WTC11 (cell line): ENCODE measurements around the gene TBC1D20. TPM values are rescaled to one million over a fixed set of nuclear protein-coding genes. Genes with fewer than 3 reads are reported as not detected.

Experiments used
- ATAC-seq: fragments of 200-7000 bp; cut with Tn5 transposase; 2 replicates; pipeline ENCODE4 v1.10.0; 2021; ENCODE audit warnings: mild to moderate bottlenecking, moderate library complexity
- CTCF ChIA-PET: fragments of 300-600 bp; sonication (Branson Sonifier 250); formaldehyde crosslinking; loops from one replicate; lab custom pipeline; 2021; ENCODE audit warnings: antibody characterized with exemption; lab: Charles Lee
- POLR2A ChIA-PET: fragments of 350-600 bp; sonication (Branson Sonifier 250); formaldehyde crosslinking; loops from one replicate; lab custom pipeline; 2021; ENCODE audit warnings: antibody characterized with exemption; lab: Charles Lee
- DNase-seq: peaks from one replicate; pipeline ENCODE4 v3.0.0; 2021; ENCODE audit warnings: low spot score
- H3K27ac Mint-ChIP-seq: 2 replicates; pipeline ENCODE4 v1.8.0; 2021; ENCODE audit warnings: mixed read lengths
- H3K27me3 Mint-ChIP-seq: 2 replicates; pipeline ENCODE4 v1.8.0; 2021; ENCODE audit warnings: low read depth, mild to moderate bottlenecking, moderate library complexity, mixed read lengths
- H3K36me3 Mint-ChIP-seq: 2 replicates; pipeline ENCODE4 v1.8.0; 2021; ENCODE audit warnings: mixed read lengths
- H3K4me1 Mint-ChIP-seq: 2 replicates; pipeline ENCODE4 v1.8.0; 2022; ENCODE audit warnings: mixed read lengths
- H3K4me3 Mint-ChIP-seq: 2 replicates; pipeline ENCODE4 v1.8.0; 2021; ENCODE audit warnings: mild to moderate bottlenecking, moderate library complexity, mixed read lengths
- H3K9me3 Mint-ChIP-seq: 2 replicates; pipeline ENCODE4 v1.8.0; 2021; ENCODE audit warnings: mixed read lengths
- CDX4 ChIP-seq: fragments of 250-450 bp; sonication (Bioruptor Pico); IDR thresholded peaks from 2 replicates; pipeline ENCODE4 v1.9.0; 2021; ENCODE audit warnings: moderate library complexity, mild to moderate bottlenecking, inconsistent platforms, borderline replicate concordance
- GRHL2 ChIP-seq: fragments of 250-450 bp; sonication (Bioruptor Pico); IDR thresholded peaks from 2 replicates; pipeline ENCODE4 v1.8.0; 2022; ENCODE audit warnings: mild to moderate bottlenecking, moderate library complexity; ENCODE audit not compliant: insufficient replicate concordance, severe bottlenecking
- IRF2 ChIP-seq: sonication (generic); formaldehyde crosslinking; IDR thresholded peaks from 2 replicates; pipeline ENCODE4 v1.8.0; 2022; ENCODE audit warnings: low read depth, missing genetic modification reagents, borderline replicate concordance
- MXD4 ChIP-seq: fragments of 250-450 bp; sonication (Bioruptor Pico); IDR thresholded peaks from 2 replicates; pipeline ENCODE4 v1.8.0; 2021; ENCODE audit warnings: mild to moderate bottlenecking, moderate library complexity, borderline replicate concordance
- MYBL2 ChIP-seq: sonication (generic); formaldehyde crosslinking; IDR thresholded peaks from 2 replicates; pipeline ENCODE4 v1.8.1; 2023; ENCODE audit warnings: mild to moderate bottlenecking, moderate library complexity, missing genetic modification reagents
- NFATC4 ChIP-seq: fragments of 250-450 bp; sonication (Bioruptor Pico); IDR thresholded peaks from 2 replicates; pipeline ENCODE4 v1.9.0; 2021; ENCODE audit warnings: mild to moderate bottlenecking
- NR1H2 ChIP-seq: sonication (generic); formaldehyde crosslinking; IDR thresholded peaks from 2 replicates; pipeline ENCODE4 v1.9.0; 2021; ENCODE audit warnings: mild to moderate bottlenecking, moderate library complexity, missing genetic modification reagents
- TEAD4 ChIP-seq: sonication (generic); formaldehyde crosslinking; IDR thresholded peaks from 2 replicates; pipeline ENCODE4 v1.8.0; 2022; ENCODE audit warnings: mild to moderate bottlenecking, missing genetic modification reagents
- ZBTB21 ChIP-seq: sonication (generic); formaldehyde crosslinking; IDR thresholded peaks from 2 replicates; pipeline ENCODE4 v1.8.1; 2023; ENCODE audit warnings: mild to moderate bottlenecking, missing genetic modification reagents, borderline replicate concordance
- ZMAT4 ChIP-seq: fragments of 250-450 bp; sonication (Bioruptor Pico); IDR thresholded peaks from 2 replicates; pipeline ENCODE4 v1.9.0; 2021; ENCODE audit warnings: mild to moderate bottlenecking
- ZNF121 ChIP-seq: sonication (generic); formaldehyde crosslinking; IDR thresholded peaks from 2 replicates; pipeline ENCODE4 v1.8.0; 2023; ENCODE audit warnings: missing genetic modification reagents
- ZNF219 ChIP-seq: sonication (generic); formaldehyde crosslinking; IDR thresholded peaks from 2 replicates; pipeline ENCODE4 v1.8.0; 2023; ENCODE audit warnings: missing genetic modification reagents, mild to moderate bottlenecking, borderline replicate concordance
- total RNA-seq: library from RNA; stranded (reverse); gene quantifications from 3 replicates; pipeline ENCODE4 v1.2.3, GENCODE V29; 2021
- TF ChIP-seq, protein P1 (sequence below): fragments of 250-450 bp; sonication (Bioruptor Pico); IDR thresholded peaks from 2 replicates; pipeline ENCODE4 v2.1.2; 2022; ENCODE audit warnings: mild to moderate bottlenecking, moderate library complexity
- TF ChIP-seq, protein P2 (sequence below): sonication (generic); formaldehyde crosslinking; IDR thresholded peaks from 2 replicates; pipeline ENCODE4 v1.8.1; 2023; ENCODE audit warnings: mild to moderate bottlenecking, missing genetic modification reagents, borderline replicate concordance
- TF ChIP-seq, protein P3 (sequence below): sonication (generic); formaldehyde crosslinking; IDR thresholded peaks from 2 replicates; pipeline ENCODE4 v1.8.0; 2022; ENCODE audit warnings: mild to moderate bottlenecking, missing genetic modification reagents
- TF ChIP-seq, protein P4 (sequence below): sonication (generic); formaldehyde crosslinking; IDR thresholded peaks from 2 replicates; pipeline ENCODE4 v1.8.1; 2023; ENCODE audit warnings: mild to moderate bottlenecking, missing genetic modification reagents

TBC1D20 gene
- total RNA-seq, 1 experiment from 2014 or later = 14.6 TPM

DNA sequence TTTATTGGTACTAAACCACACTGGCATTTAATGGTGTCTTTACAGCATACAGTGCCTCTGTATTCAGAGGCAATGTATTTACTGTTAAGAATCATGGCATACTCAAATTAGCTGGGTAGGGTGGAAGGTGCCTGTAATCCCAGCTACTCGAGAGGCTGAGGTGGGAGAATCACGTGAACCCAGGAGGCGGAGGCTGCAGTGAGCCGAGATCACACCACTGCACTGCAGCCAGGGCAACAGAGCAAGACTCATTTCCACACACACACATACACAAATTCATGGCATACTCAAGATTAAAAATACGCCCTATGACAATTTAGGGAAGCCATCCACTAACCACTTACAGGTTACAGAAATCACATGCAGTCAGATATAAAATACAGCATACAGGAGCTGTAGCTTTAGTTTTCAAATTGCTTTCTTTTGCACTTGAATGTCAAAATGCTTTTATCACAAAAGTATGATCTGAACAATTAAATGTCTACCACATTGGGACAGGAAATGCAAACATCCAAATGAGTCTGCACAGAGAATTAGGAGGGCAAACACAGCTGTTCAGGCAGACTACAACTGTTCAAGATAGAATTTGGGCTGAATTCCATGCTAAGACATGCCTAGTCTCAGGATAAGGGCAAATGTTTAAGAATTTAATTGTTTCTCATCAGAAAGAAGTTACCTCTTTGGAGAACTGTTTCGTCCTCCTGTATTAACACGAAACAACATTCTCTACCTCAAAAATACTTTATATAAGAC lies 44.8 kb upstream of the TBC1D20 start:
- DNase-seq = no peak
- ATAC-seq = no peak
- Mint-ChIP-seq H3K4me3 (no peak overlapping the region), H3K36me3 (peaks cover 56% of the 10 kb centered on the region)
- TF ChIP-seq ZNF121 (CRISPR knock-in tag) = 0 out of 2 replicates have a peak, but pooled peaks have one; percentile 12
- TF ChIP-seq, protein P1, sequence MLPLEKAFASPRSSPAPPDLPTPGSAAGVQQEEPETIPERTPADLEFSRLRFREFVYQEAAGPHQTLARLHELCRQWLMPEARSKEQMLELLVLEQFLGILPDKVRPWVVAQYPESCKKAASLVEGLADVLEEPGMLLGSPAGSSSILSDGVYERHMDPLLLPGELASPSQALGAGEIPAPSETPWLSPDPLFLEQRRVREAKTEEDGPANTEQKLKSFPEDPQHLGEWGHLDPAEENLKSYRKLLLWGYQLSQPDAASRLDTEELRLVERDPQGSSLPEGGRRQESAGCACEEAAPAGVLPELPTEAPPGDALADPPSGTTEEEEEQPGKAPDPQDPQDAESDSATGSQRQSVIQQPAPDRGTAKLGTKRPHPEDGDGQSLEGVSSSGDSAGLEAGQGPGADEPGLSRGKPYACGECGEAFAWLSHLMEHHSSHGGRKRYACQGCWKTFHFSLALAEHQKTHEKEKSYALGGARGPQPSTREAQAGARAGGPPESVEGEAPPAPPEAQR (CRISPR knock-in tag) = no peak
- TF ChIP-seq, protein P2, sequence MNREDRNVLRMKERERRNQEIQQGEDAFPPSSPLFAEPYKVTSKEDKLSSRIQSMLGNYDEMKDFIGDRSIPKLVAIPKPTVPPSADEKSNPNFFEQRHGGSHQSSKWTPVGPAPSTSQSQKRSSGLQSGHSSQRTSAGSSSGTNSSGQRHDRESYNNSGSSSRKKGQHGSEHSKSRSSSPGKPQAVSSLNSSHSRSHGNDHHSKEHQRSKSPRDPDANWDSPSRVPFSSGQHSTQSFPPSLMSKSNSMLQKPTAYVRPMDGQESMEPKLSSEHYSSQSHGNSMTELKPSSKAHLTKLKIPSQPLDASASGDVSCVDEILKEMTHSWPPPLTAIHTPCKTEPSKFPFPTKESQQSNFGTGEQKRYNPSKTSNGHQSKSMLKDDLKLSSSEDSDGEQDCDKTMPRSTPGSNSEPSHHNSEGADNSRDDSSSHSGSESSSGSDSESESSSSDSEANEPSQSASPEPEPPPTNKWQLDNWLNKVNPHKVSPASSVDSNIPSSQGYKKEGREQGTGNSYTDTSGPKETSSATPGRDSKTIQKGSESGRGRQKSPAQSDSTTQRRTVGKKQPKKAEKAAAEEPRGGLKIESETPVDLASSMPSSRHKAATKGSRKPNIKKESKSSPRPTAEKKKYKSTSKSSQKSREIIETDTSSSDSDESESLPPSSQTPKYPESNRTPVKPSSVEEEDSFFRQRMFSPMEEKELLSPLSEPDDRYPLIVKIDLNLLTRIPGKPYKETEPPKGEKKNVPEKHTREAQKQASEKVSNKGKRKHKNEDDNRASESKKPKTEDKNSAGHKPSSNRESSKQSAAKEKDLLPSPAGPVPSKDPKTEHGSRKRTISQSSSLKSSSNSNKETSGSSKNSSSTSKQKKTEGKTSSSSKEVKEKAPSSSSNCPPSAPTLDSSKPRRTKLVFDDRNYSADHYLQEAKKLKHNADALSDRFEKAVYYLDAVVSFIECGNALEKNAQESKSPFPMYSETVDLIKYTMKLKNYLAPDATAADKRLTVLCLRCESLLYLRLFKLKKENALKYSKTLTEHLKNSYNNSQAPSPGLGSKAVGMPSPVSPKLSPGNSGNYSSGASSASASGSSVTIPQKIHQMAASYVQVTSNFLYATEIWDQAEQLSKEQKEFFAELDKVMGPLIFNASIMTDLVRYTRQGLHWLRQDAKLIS (CRISPR knock-in tag) = no peak
- TF ChIP-seq IRF2 = no peak
- TF ChIP-seq, all 79 proteins: peak for 1
- ChIA-PET POLR2A (no interaction called here), CTCF (no interaction called here)
- Mint-ChIP-seq H3K27ac (0 out of 2 replicates have a peak overlapping the region, but pooled peaks have one; percentile 4), H3K27me3 (no peaks in the 10 kb centered on the region), H3K9me3 (no peaks in the 10 kb centered on the region), H3K4me1 (no peaks in the 10 kb centered on the region)

- Mint-ChIP-seq H3K27ac (no peak overlapping the region), H3K9me3 (no peaks in the 10 kb centered on the region), H3K36me3 (peaks cover 69% of the 10 kb centered on the region), H3K4me3 (no peak overlapping the region), H3K4me1 (no peaks in the 10 kb centered on the region), H3K27me3 (no peaks in the 10 kb centered on the region)
- POLR2A ChIA-PET = no interaction called here
- no peak for DNase-seq
- TF ChIP-seq ZNF219 = no peak
- TF ChIP-seq, protein P1 (CRISPR knock-in tag) = no peak
- TF ChIP-seq GRHL2 (CRISPR knock-in tag) = no peak
- TF ChIP-seq MXD4 = no peak
- TF ChIP-seq CDX4 (CRISPR knock-in tag) = no peak
- no peak for TF ChIP-seq TEAD4 (CRISPR knock-in tag)
- TF ChIP-seq, protein P3, sequence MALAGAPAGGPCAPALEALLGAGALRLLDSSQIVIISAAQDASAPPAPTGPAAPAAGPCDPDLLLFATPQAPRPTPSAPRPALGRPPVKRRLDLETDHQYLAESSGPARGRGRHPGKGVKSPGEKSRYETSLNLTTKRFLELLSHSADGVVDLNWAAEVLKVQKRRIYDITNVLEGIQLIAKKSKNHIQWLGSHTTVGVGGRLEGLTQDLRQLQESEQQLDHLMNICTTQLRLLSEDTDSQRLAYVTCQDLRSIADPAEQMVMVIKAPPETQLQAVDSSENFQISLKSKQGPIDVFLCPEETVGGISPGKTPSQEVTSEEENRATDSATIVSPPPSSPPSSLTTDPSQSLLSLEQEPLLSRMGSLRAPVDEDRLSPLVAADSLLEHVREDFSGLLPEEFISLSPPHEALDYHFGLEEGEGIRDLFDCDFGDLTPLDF = no peak
- TF ChIP-seq MYBL2 (CRISPR knock-in tag) = no peak
- TF ChIP-seq, protein P4, sequence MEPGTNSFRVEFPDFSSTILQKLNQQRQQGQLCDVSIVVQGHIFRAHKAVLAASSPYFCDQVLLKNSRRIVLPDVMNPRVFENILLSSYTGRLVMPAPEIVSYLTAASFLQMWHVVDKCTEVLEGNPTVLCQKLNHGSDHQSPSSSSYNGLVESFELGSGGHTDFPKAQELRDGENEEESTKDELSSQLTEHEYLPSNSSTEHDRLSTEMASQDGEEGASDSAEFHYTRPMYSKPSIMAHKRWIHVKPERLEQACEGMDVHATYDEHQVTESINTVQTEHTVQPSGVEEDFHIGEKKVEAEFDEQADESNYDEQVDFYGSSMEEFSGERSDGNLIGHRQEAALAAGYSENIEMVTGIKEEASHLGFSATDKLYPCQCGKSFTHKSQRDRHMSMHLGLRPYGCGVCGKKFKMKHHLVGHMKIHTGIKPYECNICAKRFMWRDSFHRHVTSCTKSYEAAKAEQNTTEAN (CRISPR knock-in tag) = no peak
- no peak for TF ChIP-seq NR1H2
- no peak for TF ChIP-seq ZMAT4 (CRISPR knock-in tag)
- no peak for TF ChIP-seq ZBTB21 (CRISPR knock-in tag)
- TF ChIP-seq NFATC4 (CRISPR knock-in tag) = no peak
- CTCF ChIA-PET = interaction anchor here (1.4 kb wide), 1 partner anchor 141 kb away, joined by 3 read pairs; no protein-coding TSS in a partner anchor
- ATAC-seq = no peak
Measured at GRCh38 chr20:504632-505075, 42.3 kb upstream of the TBC1D20 start.
